HCEC 1CT (cell line): ENCODE data around the gene PTTG1.
A peak's percentile ranks its signal among the peaks of the same experiment; 100 is the strongest.
"Not testable (repeated sequence)": the region's sequence is repeated elsewhere in the genome, so short reads cannot be mapped to it uniquely, and the experiment has no call there.

Source experiments
- DNase-seq: peaks from one replicate; pipeline ENCODE4 v3.0.0-alpha.2; 2017

Gene PTTG1

GRCh38 chr5:160427607-160428006, 6.0 kb downstream of the PTTG1 start:
- DNase-seq = no peak

GRCh38 chr5:160432196-160432595, 10.5 kb downstream of the PTTG1 start:
- no peak for DNase-seq

- DNase-seq = no peak
Measured at GRCh38 chr5:160432787-160433186, 11.1 kb downstream of the PTTG1 start.

- DNase-seq = no peak
Measured at GRCh38 chr5:160434022-160434531, 12.4 kb downstream of the PTTG1 start.

DNA sequence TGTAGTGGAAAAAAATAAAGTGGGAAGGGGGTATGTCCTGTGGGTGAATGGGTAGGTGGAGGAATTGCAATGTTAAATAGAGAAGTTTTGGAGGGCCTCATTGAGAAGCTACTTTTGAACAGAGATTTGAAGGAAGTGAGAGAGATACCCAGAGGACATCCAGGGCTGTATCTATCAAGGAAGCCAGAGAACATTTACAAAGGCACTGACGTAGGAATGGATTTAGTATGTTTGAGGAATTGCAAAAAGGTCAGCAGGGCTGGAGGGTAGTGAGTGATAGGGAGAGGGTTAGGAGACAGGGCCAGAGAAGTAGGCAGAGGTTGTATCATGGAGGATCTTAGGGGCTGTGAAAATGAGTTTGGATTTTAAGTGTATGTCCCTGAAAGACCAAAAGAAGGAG, 13.9 kb downstream of the PTTG1 start:
- DNase-seq = no peak

DNA sequence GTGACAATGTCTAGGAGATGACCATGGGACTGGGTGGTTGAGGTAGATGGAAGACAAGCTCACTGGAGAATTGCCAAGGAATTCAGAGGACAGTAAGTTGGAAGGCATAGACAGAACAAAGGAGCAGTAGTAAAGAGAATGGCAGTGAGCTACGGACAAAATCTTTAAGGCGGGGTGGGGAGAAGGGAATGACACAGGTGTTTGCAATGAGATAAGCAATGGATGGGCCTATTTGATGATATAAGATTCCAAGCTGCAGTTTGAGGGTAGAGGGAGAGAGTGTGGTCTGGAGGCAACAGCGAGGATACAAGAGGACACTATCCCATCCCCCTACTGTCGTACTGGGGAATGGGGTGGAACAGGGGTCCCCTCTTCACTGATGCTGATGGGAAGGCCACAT, 14.4 kb downstream of the PTTG1 start:
- no peak for DNase-seq

GRCh38 chr5:160436661-160437060, 15.0 kb downstream of the PTTG1 start:
- not testable (repeated sequence) for DNase-seq

DNA sequence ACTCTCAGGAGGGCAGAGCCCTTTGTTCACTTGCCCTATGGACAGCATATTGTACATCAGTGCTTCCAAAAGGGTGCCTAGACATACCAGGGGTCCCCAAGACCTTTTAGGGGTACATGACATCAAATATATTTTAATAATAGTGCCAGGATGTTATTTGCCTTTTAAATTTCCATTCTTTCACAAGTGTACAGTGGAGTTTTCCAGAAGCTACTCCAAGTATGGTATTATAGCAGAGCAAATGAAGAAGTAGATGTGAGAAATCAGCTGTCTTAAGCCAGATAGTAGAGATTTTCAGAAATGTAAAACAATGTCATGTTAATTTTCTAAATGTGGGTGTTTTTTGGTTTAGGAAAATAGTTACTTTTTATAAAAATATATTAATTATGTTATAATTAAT, 15.6 kb downstream of the PTTG1 start:
- no peak for DNase-seq

- peak; percentile 61 for DNase-seq
Measured at GRCh38 chr5:160438316-160439204, 16.9 kb downstream of the PTTG1 start.

DNA sequence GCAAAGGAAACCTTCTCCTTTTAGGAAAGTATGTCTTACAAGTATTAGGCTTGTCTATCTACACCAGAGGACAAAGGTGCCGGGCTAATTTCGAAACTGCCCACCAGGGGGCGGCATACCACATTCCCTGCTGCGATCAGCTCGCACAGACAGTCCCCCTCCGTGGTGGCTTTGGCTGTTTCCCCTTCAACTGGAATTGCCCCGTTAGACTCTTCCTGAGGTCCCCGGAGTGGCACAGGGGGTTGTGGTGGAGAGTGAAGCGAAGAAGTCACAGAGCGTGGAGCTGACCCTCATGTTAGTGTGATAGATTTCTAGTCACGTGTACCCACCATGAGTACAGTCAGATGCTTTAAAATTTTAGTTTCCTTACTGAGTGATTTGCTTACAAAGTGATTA, 17.5 kb downstream of the PTTG1 start:
- peak; percentile 55 for DNase-seq

- no peak for DNase-seq
Measured at GRCh38 chr5:160441311-160441781, 19.7 kb downstream of the PTTG1 start.

- no peak for DNase-seq
Measured at GRCh38 chr5:160442824-160443431, 21.3 kb downstream of the PTTG1 start.

GRCh38 chr5:160444407-160444806, 22.8 kb downstream of the PTTG1 start:
- no peak for DNase-seq

DNA sequence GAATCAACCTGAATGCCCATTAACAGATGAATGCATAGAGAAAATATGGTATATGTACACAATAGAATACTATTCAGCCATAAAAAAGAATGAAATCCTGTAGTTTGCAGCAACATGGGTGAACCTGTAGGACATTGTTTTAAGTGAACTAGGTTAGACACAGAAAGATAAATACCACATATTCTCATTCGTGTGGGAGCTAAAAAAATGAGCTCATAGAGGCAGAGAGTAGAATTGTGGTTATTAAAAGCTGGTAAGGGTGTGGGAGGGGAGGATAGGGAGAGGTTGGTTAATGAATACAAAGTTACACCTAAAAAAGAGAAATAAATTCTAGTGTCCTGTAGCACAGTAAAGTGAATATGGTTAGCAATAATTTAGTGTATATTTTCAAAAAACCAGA, 23.5 kb downstream of the PTTG1 start:
- DNase-seq = no peak

GRCh38 chr5:160445751-160446150, 24.1 kb downstream of the PTTG1 start:
- DNase-seq = no peak

- no peak for DNase-seq
Measured at GRCh38 chr5:160448886-160449285, 27.2 kb downstream of the PTTG1 start.

DNA sequence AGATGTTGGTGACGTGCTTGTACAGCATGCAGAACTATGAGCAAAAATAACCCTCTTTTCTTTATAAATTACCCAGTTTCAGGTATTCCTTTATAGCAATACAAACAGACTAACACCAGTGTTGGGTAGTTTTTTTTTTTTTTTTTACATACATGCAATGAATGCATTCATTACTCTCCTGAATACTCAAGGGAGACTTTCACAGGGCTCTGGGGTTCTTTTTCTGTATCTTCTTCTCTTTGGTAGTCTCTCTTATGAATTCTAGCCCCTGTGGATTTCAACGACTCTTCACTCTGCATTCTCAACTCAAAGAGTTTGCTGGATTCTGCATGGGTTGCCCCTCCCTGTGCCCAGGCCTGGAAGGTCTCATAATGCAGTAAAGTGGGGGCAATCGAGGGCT, 27.8 kb downstream of the PTTG1 start:
- no peak for DNase-seq

GRCh38 chr5:160450164-160450932, 28.7 kb downstream of the PTTG1 start:
- DNase-seq = no peak

- DNase-seq = no peak
Measured at GRCh38 chr5:160451281-160451680, 29.6 kb downstream of the PTTG1 start.

- no peak for DNase-seq
Measured at GRCh38 chr5:160452036-160452435, 30.4 kb downstream of the PTTG1 start.

DNA sequence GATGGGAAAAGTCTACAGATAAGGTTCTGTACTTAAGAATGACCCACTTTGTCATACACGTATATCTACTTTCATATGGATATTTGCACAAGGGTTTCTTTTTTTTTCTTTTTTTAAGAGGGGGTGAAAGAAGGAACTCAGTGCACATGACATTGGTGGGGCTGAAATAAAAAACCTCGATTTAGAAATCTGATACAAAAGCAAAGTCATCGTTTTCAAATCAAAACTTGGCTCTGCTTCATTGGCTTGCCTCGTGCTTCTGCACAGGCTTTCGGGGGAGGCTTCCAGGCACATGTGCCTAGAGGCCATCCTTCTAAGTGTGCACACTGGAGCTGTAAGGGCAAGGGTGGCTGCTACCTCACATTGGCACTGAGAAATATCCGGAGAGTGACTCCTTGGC, 31.1 kb downstream of the PTTG1 start:
- DNase-seq = no peak

DNA sequence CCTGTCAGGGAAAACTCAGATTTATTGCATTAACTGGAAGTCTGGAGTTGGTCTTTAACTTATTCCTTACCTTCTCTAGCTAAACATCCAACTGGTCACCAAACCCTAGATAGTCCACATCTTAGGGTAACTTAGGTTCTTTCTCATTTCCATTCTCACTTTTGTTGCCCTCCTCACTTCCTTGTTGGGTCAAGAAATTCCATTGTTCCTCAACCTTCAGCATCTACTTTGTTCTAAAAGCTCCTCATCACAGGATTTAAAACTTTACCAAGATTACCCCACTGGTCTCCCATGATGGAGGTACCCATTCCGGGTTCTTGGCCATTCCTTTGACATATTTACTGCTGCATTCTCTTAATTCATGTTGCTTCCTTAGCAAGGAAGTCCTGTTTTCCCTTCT, 32.1 kb downstream of the PTTG1 start:
- no peak for DNase-seq

DNA sequence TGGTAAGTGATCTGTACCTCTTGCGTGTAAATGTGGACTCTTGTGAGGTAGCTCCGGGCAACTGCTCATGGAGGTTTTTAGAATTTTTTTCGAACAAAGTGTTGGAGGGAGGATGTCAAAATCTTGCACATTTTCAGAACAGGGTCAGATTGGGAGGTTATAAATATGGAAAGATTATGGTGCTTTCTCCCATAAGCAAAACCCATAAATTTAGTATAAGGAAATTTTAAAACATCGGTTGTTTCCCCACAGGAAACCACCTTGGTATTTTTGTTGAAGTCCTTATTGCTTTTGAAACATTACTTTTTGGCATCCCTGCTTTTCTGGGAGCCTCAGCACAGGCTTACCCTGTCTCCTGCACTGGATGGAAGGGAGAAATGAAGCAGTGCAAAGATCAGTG, 33.9 kb downstream of the PTTG1 start:
- DNase-seq = no peak
